Panc1 (cell line): ENCODE measurements around the gene ZBTB20. TPM values are rescaled to one million over a fixed set of nuclear protein-coding genes. Genes with fewer than 3 reads are reported as not detected.

Source experiments
- ATAC-seq: fragments of 200-7000 bp; cut with Tn5 transposase; 2 replicates; pipeline ENCODE4 v1.9.1; 2020; ENCODE audit warnings: mild to moderate bottlenecking, moderate library complexity
- BruUV-seq: library from RNA; stranded (reverse); fragments of 400-500 nt; replicated peaks from 2 replicates; lab custom pipeline; 2021; lab: Mats Ljungman, UMichigan
- CTCF ChIA-PET: fragments of 300-600 bp; sonication (Branson Sonifier 250); formaldehyde crosslinking; loops from one replicate; lab custom pipeline; 2022; ENCODE audit warnings: antibody characterized with exemption; lab: Charles Lee
- POLR2A ChIA-PET: fragments of 300-600 bp; sonication (Branson Sonifier 250); formaldehyde crosslinking; loops from one replicate; lab custom pipeline; 2022; ENCODE audit warnings: antibody characterized with exemption; lab: Charles Lee
- DNase-seq: peaks from one replicate; pipeline ENCODE4 v3.0.0-alpha.2; 2010; ENCODE audit warnings: low read depth, low spot score
- H3K27ac ChIP-seq: 2 replicates; pipeline ENCODE4 v1.5.1; 2011; ENCODE audit warnings: mild to moderate bottlenecking, low read length, inconsistent platforms
- H3K27me3 ChIP-seq: fragments of 200-500 bp; sonication (Bioruptor generic); 2 replicates; pipeline ENCODE4 v1.6.0; 2014; ENCODE audit warnings: low read length, inconsistent platforms; ENCODE audit not compliant: control insufficient read depth, insufficient read depth
- H3K36me3 ChIP-seq: fragments of 200-500 bp; sonication (Bioruptor generic); 2 replicates; pipeline ENCODE4 v1.5.1; 2014; ENCODE audit warnings: inconsistent platforms, mild to moderate bottlenecking, low read length, moderate library complexity; ENCODE audit not compliant: control insufficient read depth, insufficient read depth
- H3K4me1 ChIP-seq: 2 replicates; pipeline ENCODE4 v1.5.1; 2011; ENCODE audit warnings: inconsistent platforms, mild to moderate bottlenecking, low read length, moderate library complexity; ENCODE audit not compliant: control insufficient read depth, insufficient read depth
- H3K4me3 ChIP-seq, 2 experiments: 2 replicates each; pipeline ENCODE4 v1.5.1; 2011 to 2012; ENCODE audit warnings: low read depth in 2 of 2, low read length in 2 of 2, mild to moderate bottlenecking in 2 of 2, inconsistent platforms in 1 of 2, moderate library complexity in 1 of 2
- H3K9me3 ChIP-seq: fragments of 200-500 bp; sonication (Bioruptor generic); 2 replicates; pipeline ENCODE4 v1.5.1; 2014; ENCODE audit warnings: low read depth, mild to moderate bottlenecking, inconsistent platforms, low read length, moderate library complexity; ENCODE audit not compliant: control insufficient read depth, insufficient read depth
- CTCF ChIP-seq: fragments of 450-650 bp; IDR thresholded peaks from 2 replicates; pipeline ENCODE4 v1.5.1; 2017; ENCODE audit warnings: mild to moderate bottlenecking
- POLR2AphosphoS5 ChIP-seq: IDR thresholded peaks from 2 replicates; pipeline ENCODE4 v1.6.1; 2012; ENCODE audit warnings: mild to moderate bottlenecking, low read depth, low read length, moderate library complexity
- REST ChIP-seq, 2 experiments: IDR thresholded peaks; 2 replicates each; pipeline ENCODE4 v1.6.1; 2011 to 2012; ENCODE audit warnings: low read depth in 2 of 2, control low read depth in 1 of 2, low read length in 1 of 2, mild to moderate bottlenecking in 1 of 2, moderate library complexity in 1 of 2; ENCODE audit not compliant: insufficient read depth in 1 of 2
- SIN3A ChIP-seq: IDR thresholded peaks from 2 replicates; pipeline ENCODE4 v1.6.1; 2012; ENCODE audit warnings: low read depth, mild to moderate bottlenecking, low read length, moderate library complexity, borderline replicate concordance; ENCODE audit not compliant: insufficient read depth
- TCF7L2 ChIP-seq: IDR thresholded peaks from 2 replicates; pipeline ENCODE4 v1.6.1; 2011; ENCODE audit warnings: mild to moderate bottlenecking, low read depth, low read length, inconsistent platforms
- in situ Hi-C: cut with HindIII; loops from 2 replicates; pipeline ENCODE4 v1.10.0; 2016; ENCODE audit warnings: low sequenced_read_pairs, low pct_unique_long_range_greater_than_20kb
- intact Hi-C: fragments of 100-400 bp; cut with micrococcal nuclease; formaldehyde crosslinking; loops from one replicate; pipeline ENCODE4 v1.10.0; 2022; ENCODE audit not compliant: unreplicated experiment
- total RNA-seq: library from RNA; stranded (reverse); gene quantifications from one replicate; pipeline ENCODE4 v1.2.1, GENCODE V29; 2021; ENCODE audit not compliant: unreplicated experiment

Gene ZBTB20
- total RNA-seq, 1 experiment from 2014 or later = 4.1 TPM

- no peaks in the 10 kb centered on the region for H3K36me3 ChIP-seq
- H3K27me3 ChIP-seq = no peaks in the 10 kb centered on the region
- CTCF ChIA-PET = no interaction called here
- intact Hi-C loops = no loop called here
- no TSS peak for BruUV-seq
- no peak for ATAC-seq
- TF ChIP-seq POLR2AphosphoS5 (no peak), CTCF (no peak)
- DNase-seq = no peak
- H3K9me3 ChIP-seq = peaks cover 6% of the 10 kb centered on the region; the same call in 1 of the 2 replicates
- no peak overlapping the region for H3K4me3 ChIP-seq
- no peaks in the 10 kb centered on the region for H3K4me1 ChIP-seq
- POLR2A ChIA-PET = interaction anchor here (0.6 kb wide), 1 partner anchor 363 kb away, joined by 5 read pairs; no protein-coding TSS in a partner anchor
- H3K27ac ChIP-seq = no peak overlapping the region
- in situ Hi-C loops = no loop called here
Measured at GRCh38 chr3:114878114-114878839, 268.8 kb downstream of the ZBTB20 start.

GRCh38 chr3:114877378-114878113, 269.5 kb downstream of the ZBTB20 start:
- H3K4me3 ChIP-seq = no peak overlapping the region
- in situ Hi-C loops = no loop called here
- no peak for ATAC-seq
- intact Hi-C loops = no loop called here
- TF ChIP-seq POLR2AphosphoS5 (no peak), TCF7L2 (no peak), SIN3A (no peak), CTCF (no peak), REST (IDR thresholded peaks at IDR 0.05; ENCODE audit: insufficient read depth in 1 of 2, low read depth in 2 of 2, low read length in 1 of 2) (no peak)
- CTCF ChIA-PET = no interaction called here
- H3K27ac ChIP-seq = no peak overlapping the region
- H3K9me3 ChIP-seq = peaks cover 6% of the 10 kb centered on the region; the same call in 1 of the 2 replicates
- no peaks in the 10 kb centered on the region for H3K4me1 ChIP-seq
- no TSS peak for BruUV-seq
- POLR2A ChIA-PET = no interaction called here
- no peaks in the 10 kb centered on the region for H3K27me3 ChIP-seq
- DNase-seq = no peak
- H3K36me3 ChIP-seq = no peaks in the 10 kb centered on the region
